ENCODE data around the gene CDCA5. TPM values are rescaled to one million over a fixed set of nuclear protein-coding genes. Genes with fewer than 3 reads are reported as not detected.

Gene CDCA5
- total and polyA plus RNA-seq, 9 donors = 0.38 to 2.8 (median 0.79) TPM; not detected in 1

GRCh38 chr11:65060913-65061408 lies 22.9 kb downstream of the CDCA5 start:
- Histone ChIP-seq H3K4me1 (ENCODE audit: insufficient read depth) (no peaks in the 10 kb centered on the region), H3K9me3 (no peaks in the 10 kb centered on the region), H3K4me3 (no peak overlapping the region), H3K27ac (no peak overlapping the region), H3K27me3 (no peaks in the 10 kb centered on the region), H3K36me3 (no peaks in the 10 kb centered on the region)
- 60 to 68% (median 61%) methylated on average over 9 of the region's 9 CpGs for WGBS, 3 donors
- intact Hi-C loops (cut with DNase I) = no loop called here
- no peak for DNase-seq
- TF ChIP-seq EP300 (IDR thresholded peaks at IDR 0.05) = no peak

GRCh38 chr11:65059959-65060824 lies 23.6 kb downstream of the CDCA5 start:
- Histone ChIP-seq H3K27ac (no peak overlapping the region), H3K4me1 (ENCODE audit: insufficient read depth) (no peaks in the 10 kb centered on the region), H3K27me3 (no peaks in the 10 kb centered on the region), H3K9me3 (no peaks in the 10 kb centered on the region), H3K36me3 (no peaks in the 10 kb centered on the region), H3K4me3 (no peak overlapping the region)
- intact Hi-C loops (cut with DNase I) = no loop called here
- no peak for DNase-seq
- TF ChIP-seq, protein P1, sequence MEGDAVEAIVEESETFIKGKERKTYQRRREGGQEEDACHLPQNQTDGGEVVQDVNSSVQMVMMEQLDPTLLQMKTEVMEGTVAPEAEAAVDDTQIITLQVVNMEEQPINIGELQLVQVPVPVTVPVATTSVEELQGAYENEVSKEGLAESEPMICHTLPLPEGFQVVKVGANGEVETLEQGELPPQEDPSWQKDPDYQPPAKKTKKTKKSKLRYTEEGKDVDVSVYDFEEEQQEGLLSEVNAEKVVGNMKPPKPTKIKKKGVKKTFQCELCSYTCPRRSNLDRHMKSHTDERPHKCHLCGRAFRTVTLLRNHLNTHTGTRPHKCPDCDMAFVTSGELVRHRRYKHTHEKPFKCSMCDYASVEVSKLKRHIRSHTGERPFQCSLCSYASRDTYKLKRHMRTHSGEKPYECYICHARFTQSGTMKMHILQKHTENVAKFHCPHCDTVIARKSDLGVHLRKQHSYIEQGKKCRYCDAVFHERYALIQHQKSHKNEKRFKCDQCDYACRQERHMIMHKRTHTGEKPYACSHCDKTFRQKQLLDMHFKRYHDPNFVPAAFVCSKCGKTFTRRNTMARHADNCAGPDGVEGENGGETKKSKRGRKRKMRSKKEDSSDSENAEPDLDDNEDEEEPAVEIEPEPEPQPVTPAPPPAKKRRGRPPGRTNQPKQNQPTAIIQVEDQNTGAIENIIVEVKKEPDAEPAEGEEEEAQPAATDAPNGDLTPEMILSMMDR (IDR thresholded peaks at IDR 0.05) = no peak
- TF ChIP-seq POLR2A (IDR thresholded peaks at IDR 0.05) (no peak), EP300 (IDR thresholded peaks at IDR 0.05) (no peak)
- 27 to 40% (median 30%) methylated on average over 10 of the region's 10 CpGs for WGBS, 3 donors

DNA sequence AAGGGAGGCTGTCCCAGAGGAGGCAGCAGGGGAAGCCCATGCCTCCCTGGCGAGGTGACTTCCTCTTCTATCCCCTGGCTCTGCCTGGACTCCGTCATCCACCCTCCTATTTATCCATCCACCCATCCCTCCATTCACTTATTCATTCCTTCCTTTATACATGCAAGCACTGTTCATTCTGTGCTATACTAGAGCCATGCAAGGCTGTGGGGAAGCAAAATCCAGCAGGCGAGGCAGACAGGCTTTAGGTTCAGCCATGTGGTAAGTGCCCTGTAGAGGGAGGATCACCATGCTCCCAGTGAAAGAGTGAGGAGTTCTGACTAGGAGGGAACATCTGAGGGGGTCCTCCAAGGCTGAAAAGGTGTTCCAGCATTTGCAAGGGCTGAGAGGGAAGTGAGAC lies 24.3 kb downstream of the CDCA5 start:
- Histone ChIP-seq H3K9me3 (no peaks in the 10 kb centered on the region), H3K36me3 (no peaks in the 10 kb centered on the region), H3K4me1 (ENCODE audit: insufficient read depth) (no peaks in the 10 kb centered on the region), H3K27ac (no peak overlapping the region), H3K4me3 (no peak overlapping the region), H3K27me3 (no peaks in the 10 kb centered on the region)
- 51 to 78% (median 52%) methylated on average over 3 of the region's 3 CpGs for WGBS, 3 donors
- DNase-seq = no peak
- intact Hi-C loops (cut with DNase I) = no loop called here
- TF ChIP-seq, protein P1 (IDR thresholded peaks at IDR 0.05) = no peak
- TF ChIP-seq EP300 (IDR thresholded peaks at IDR 0.05) = no peak
- TF ChIP-seq POLR2A (IDR thresholded peaks at IDR 0.05) = no peak

DNA sequence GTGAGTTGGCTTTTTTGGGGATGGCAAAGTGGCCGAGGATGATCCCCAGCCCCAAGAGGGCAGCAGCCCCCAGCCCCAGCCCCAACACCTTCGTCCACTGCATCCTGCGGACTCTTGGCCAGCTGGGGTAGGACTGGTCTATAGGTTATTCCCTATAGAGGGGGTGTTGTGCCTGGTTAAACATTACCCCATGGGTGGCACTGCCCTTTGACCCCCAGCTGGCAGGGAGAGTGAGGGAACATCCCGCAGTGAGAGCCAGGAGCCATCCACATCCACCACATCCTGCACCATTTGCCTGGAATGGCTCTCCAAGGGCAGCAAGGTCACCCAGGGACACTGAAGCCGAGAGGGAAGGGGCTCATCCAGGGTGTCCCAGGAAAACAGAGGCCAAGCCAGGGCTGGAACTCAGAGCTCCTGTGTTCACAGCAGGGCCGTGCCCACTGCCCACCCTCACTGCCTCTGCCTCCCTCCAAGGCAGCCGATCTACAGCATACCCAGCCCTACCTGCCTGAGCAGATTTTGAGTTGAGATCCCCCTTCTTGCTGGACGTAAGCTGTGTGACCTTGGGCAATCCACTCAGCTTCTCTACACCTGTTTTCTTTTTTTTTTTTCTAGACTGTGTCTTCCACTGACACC lies 25.3 kb downstream of the CDCA5 start, which contains the start of gene NAALADL1:
Gene NAALADL1 (minus strand): TSS at position 135 of the 636 bp plus-strand sequence. CDS start 32 bp downstream, at position 103.
- Histone ChIP-seq H3K9me3 (no peaks in the 10 kb centered on the region), H3K27me3 (no peaks in the 10 kb centered on the region), H3K4me3 (no peak within 1 kb of the TSS), H3K36me3 (no peaks in the 10 kb centered on the region), H3K27ac (no peak within 1 kb of the TSS), H3K4me1 (ENCODE audit: insufficient read depth) (no peaks in the 10 kb centered on the region)
- TF ChIP-seq EP300 (IDR thresholded peaks at IDR 0.05) (no peak), POLR2A (IDR thresholded peaks at IDR 0.05) (no peak)
- TF ChIP-seq, protein P1 (IDR thresholded peaks at IDR 0.05) = no peak
- intact Hi-C loops (cut with DNase I) = no loop called here
- 68 to 81% (median 69%) methylated on average over 8 of the region's 8 CpGs for WGBS, 3 donors
- no peak for DNase-seq

Data from ovary (tissue), 9 donors.